ENCODE measurements around the gene COL5A3. TPM values are rescaled to one million over a fixed set of nuclear protein-coding genes. Genes with fewer than 3 reads are reported as not detected.
"Not testable (repeated sequence)": the region's sequence is repeated elsewhere in the genome, so short reads cannot be mapped to it uniquely, and the experiment has no call there.

The COL5A3 gene
- total RNA-seq: 10 to 100 TPM; 16.4 to 23.9 TPM
- long read RNA-seq, partial matches to known transcripts: 0 of 1 reads
- long read RNA-seq, other reads (novel, unspliced or antisense): 1 of 1 reads

DNA sequence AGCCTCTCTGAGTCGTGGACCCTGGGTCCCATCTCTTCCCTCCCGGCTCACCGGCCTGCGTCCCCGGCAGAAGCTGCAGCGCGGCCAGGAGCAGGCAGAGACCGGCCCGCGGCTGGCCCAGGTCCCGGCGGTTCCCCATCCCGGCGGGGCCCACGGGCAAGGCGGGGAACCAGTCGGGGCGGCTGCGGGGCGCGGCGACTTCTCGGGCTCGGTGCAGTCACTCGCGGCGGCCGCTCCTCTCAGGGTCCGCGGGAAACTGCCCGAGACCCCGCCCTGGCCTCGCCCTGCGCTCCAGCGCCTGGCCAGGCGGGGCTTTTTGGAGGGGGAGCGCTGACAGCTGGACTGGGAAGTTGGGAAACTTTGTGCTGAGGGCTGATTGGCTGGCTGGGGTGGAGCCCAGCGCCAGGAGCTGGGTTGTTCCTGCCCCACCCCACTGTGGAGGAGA lies at the start of gene COL5A3:
Gene COL5A3, minus strand, starts transcription at position 258 of the 445 bp plus-strand sequence. Its CDS starts 119 bp downstream, at position 139.
- peak; percentile 77 for DNase-seq
- peak; percentile 67 to 69 for ATAC-seq
- intact Hi-C loops (cut with DNase I): loop anchor here in 1 of 2 donors (5.0 kb wide), 1 partner anchor 73 kb away; the partner anchor contains the start of gene OLFM2

DNA sequence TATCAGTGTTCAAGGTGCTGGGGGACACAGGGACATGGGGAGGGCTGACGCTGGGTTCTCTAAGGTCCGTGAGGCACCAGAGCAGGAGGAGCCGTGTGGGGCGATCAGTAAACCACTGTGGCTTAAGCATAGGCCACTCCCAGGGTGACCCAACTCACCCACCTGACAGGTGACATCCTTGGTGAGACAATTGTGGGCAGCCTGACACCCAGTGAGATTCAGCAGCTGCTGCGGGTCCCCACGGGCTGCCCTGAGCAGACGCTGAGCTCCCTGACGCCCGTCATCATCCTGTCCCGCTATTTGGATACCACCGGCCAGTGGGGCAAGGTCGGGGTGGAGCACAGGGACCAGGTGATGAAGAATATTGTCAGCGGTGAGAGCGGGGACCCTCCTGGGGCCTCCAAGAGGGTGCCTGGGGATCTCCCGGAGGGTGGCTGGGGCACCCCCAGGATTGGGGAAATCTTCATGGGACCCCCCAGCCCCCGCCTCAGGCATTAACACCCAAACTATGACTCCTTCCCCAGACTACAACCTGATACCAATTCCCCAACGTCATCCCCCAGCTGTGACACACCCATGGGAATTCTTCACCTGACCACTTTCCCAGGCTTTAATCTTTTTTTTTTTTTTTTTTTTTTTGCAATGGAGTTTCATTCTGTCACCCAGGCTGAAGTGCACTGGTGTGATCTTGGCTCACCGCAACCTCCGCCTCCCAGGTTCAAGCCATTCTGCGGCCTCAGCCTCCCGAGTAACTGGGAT lies 42.5 kb upstream of the COL5A3 start:
- intact Hi-C loops (cut with DNase I): no loop called here
- ATAC-seq: no peak
- no peak for DNase-seq

DNA sequence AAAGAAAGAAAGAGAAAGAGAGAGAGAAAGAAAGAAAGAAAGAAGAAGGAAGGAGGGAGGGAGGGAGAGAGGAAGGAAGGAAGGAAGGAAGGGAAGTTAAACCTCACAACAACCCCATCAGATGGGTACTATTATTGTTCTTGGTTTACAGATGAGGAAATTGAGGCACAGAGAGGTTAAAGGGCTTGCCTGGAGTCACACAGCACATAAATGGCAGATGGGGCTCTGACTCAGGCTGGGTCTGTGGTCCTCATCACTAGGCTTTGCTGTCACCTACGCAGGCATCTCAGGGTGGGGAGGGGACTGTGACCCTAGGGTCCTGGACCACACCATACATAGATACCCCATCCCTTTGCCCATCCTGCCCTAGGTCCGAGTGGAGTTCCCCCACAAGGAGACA lies 39.3 kb upstream of the COL5A3 start:
- no peak for ATAC-seq
- no peak for DNase-seq
- intact Hi-C loops (cut with DNase I): no loop called here

DNA sequence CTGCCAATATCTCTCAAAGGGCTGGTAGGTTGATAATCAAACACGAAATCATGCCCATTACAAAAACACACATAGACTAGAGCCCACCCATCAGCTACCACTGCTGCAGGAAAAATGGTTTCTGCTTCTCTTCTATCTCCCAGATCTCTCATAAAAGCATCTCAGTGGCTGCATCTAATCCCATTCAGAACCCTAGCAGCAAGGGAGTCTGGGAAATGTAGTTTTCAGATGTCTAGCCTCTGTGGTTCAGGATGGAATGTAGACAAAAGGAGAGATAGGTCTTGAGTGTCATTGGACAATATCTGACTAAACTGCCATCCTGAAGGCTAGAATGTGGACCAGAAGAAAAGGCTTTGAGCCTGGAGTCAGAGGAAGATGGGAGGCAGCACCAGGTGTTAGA lies 35.1 kb upstream of the COL5A3 start:
- DNase-seq: no peak
- intact Hi-C loops (cut with DNase I): no loop called here
- no peak for ATAC-seq

DNA sequence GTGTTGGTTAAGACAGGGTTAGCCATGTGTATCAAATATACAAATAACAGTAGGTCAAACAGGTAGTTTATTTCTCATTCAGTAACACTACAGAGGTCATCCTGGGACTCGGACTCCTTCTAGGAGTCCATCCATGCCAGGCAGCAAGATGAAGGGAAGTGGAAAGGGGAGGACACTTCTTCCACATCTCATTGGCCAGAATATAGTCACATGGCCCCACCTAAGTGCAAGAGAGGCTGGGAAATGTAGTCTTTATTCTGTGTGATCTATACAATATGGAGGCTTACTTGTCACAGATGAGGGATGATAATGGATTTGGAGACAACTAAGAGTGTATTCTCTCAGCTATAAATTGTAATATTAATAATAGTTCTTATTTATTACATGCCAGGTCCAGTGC lies 34.1 kb upstream of the COL5A3 start:
- ATAC-seq (no peak), DNase-seq (no peak)
- intact Hi-C loops (cut with DNase I): no loop called here

DNA sequence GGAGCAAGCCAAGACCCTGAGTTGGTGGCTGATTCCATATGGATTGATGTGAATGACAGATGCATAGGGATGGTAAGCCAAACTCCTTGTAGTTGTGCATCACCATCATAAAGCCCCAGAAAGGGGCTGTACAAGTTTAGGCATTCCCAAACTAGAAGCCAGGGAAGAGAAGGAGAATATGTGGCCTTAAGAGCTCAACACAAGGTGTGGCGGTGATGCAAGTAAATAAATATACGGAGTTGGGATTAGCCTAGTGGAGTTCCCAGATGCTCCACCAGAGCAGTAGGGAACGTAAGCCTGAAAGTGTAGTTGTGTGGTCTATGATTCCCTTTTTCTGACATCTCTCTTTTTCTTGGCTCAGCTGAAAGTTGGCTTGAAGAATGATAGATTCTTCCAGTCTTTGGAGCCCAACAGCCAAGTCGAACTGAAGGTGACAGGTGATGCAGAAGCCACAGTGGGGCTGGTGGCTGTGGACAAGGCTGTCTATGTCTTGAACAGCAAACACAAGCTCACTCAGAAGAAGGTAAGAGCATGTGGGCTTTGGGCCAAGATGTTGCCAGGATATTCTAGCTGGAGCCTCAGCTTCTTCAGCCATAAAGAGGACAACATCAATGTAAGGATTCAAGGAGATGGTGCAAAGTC lies 33.1 kb upstream of the COL5A3 start:
- DNase-seq: no peak
- intact Hi-C loops (cut with DNase I): no loop called here
- no peak for ATAC-seq

DNA sequence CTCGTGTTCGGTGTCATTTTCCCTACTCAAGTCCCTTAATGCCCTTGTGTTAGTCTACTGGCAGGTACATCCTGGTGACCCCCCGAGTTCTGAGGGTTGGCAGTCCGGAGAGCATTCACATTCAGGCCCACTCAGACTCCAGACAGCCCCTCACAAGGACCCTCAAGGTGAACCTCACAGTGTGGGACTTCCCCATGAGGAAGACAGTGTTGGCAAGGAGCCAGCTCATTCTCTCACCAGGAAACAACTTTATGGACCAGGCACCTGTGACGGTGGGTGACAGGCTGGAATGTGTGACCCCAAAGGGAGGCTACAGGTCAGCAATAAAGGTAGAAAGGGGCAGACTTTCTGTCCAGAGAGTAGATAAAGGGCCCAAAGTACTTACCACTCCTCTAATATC lies 27.5 kb upstream of the COL5A3 start:
- intact Hi-C loops (cut with DNase I): no loop called here
- DNase-seq (no peak), ATAC-seq (no peak)

DNA sequence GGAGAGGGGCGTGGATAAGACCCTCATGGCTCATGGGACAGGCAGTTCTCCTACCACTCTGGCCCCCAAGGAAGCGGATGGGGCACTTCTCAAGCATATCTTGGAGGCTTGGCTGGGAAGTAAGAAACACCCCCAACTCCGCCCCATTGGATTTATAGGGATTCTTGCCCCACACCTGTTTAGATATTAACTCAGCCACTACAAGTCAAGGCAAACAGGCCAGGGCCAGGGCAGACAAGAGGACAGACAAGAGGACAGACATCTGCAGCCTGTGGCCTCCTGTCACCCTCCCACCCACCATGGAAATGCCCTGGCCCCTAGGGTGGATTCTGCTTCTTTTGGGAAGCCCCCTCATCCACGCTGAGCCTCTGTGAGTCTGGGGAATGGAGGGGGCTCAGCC lies 27.1 kb upstream of the COL5A3 start:
- intact Hi-C loops (cut with DNase I): no loop called here
- DNase-seq (no peak), ATAC-seq (no peak)

DNA sequence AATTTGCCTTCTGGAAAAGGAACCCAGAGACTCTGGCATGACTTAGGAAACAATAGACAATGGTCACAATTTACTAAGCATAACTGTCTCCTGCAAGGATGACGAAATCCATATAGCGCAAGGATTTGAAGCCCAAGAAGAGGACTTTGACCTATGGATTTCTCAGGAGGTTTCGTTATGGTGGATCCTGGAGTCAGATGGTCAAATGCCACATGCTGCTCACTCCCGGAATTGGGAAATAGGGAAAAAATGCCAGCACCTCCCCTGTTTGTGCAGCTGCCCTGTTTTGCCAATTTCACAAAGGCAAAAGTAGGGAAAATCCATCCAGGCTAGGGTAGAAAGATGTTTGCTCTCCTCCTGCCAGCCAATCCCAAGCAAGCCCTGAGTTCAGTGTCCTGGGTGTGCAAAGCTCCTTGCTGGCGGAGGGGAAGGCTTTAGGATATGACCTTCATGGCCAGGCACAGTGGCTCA lies 26.3 kb upstream of the COL5A3 start:
- intact Hi-C loops (cut with DNase I): no loop called here
- peak in 1 of 2 donors; percentile 38 for ATAC-seq
- DNase-seq: no peak

DNA sequence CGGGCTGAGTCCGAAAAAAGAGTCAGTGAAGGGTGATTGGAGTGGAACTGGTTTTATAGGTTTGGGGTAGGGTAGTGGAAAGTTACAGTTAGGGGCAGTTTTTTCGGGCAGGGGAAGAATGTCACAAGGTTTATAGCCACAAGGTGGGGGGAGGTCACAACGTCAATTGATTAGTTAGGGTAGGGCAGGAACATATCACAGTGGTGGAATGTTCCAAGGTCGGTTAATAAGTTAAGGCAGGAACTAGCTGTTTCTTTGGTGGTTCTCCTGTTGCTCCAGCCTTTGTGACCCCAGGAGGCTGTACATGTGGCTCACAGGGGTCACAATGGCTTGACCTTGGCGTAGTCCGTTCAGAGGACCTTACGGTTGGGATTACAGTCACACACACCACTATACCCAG lies 23.3 kb upstream of the COL5A3 start:
- DNase-seq: no peak
- no peak for ATAC-seq
- intact Hi-C loops (cut with DNase I): no loop called here

DNA sequence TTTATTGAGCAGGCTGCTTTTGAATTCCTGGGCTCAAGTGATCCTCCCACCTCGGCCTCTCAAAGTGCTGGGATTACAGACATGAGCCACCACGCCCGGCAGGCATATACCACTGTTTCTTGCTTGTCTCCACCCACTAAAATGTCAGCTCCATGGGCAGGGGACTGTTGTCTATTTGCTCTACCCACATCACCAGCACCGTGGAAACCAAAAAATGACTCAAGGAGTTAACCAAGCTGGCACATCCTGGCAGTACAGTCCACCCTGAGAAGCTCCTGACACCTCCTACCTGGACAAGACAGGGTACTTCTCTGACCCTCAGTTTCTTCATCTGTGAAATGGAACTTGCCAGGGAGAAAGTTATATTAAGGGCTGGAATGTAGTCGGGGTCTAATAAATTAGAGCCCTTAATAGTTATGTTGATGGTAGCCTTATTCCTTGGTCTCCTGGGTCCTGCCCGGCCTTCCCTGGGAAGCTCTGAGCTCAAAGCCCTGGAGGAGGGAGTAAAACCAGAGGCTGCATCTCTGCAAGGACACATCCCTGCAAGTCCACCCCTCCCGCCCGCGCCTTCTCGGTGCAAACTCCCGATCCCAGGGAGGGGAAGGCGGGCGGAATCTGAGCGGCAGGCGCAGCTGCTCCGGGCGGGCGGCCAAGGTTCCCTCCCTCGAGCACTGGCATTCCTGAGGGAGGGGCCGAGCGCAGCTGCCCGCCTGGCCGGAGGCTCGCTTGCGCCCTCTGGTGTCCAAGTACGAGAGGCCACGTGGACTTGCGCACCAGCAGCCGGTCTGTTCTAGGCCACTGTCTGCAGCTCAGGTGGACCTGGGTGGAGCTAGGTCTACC lies 17.1 kb upstream of the COL5A3 start:
- DNase-seq (peak; percentile 97), ATAC-seq (peak; percentile 99)
- intact Hi-C loops (cut with DNase I): loop anchor here (2.0 to 5.0 kb wide), 2 partner anchors 95 to 97 kb away; no protein-coding TSS in a partner anchor

DNA sequence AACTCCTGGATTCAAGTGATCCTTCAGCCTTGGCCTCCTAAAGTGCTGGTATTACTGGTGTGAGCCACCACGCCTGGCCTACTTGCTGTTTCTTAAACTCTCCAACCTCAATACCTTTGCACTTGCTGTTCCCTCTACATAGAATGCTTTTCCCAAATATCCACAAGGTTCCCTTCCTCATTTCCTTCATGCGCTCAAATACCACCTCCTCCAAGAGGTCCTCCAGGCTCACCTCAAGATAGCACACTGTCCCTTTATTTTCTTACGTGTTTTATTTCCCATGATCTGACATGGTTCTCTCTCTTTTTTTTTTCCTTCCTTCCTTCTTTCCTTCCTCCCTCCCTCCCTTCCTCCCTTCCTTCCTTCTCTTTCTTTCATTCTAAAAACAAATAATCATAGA lies 16.4 kb upstream of the COL5A3 start:
- intact Hi-C loops (cut with DNase I): loop anchor here (2.0 to 5.0 kb wide), 2 partner anchors 94 to 96 kb away; no protein-coding TSS in a partner anchor
- DNase-seq (no peak), ATAC-seq (no peak)

DNA sequence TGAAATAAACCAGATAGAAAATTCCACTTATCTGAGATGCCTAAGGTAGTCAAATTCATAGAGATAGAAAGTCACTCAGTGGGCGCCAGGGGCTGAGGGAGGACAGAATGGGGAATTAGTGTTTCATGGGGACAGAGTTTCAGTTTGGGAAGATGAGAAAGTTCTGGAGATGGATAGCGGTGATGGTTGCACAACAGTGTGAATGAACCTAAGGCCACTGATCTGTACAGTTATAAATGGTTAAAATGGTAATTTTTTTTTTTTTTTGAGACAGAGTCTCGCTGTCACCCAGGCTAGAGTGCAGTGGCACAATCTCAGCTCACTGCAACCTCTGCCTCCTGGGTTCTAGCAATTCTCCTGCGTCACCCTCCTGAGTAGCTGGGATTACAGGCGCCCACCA lies 12.8 kb upstream of the COL5A3 start:
- intact Hi-C loops (cut with DNase I); DNase-seq; ATAC-seq: not testable (repeated sequence)

DNA sequence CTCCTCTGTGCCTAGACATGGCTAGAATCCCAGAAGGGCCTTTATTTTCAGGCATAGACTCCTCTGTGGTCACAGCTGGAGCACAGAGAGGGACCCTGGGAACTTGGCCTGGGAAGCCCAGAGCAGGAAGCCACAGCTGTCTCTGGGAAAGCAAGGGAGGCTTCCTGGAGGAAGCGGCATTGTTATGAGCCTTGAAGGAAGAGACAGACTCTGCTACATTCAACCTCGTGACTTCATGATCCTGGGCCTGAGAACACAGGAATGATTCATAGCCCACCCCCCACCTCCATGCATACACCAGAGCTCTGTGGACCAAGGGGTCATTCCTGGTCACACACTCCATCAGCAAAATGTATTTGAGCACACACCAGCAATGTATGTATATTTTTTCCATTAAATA lies 11.6 kb upstream of the COL5A3 start:
- no peak for ATAC-seq

DNA sequence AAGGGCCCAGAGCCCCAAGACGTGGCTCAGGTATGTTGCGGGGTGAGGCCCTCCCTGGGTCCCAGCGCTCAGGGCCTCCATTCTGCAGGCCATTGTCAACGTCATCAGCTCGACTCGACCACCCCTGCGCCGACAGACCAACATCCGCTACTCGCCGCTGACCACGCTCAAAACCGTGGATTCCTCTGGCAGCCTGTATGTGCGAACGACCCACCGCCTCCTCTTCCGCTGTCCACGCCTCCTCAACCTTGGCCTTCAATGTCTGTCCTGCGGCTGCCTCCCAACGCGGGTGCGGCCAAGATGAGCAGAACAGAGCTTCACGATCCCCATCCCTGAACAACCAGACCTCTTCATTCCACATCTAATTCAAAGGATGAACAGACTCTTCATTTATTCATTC lies 11.1 kb upstream of the COL5A3 start:
- ATAC-seq (no peak), DNase-seq (no peak)
- intact Hi-C loops (cut with DNase I): no loop called here

More for the DNA sequence above, 11.6 kb upstream of the COL5A3 start:
- no peak for DNase-seq
- intact Hi-C loops (cut with DNase I): no loop called here

DNA sequence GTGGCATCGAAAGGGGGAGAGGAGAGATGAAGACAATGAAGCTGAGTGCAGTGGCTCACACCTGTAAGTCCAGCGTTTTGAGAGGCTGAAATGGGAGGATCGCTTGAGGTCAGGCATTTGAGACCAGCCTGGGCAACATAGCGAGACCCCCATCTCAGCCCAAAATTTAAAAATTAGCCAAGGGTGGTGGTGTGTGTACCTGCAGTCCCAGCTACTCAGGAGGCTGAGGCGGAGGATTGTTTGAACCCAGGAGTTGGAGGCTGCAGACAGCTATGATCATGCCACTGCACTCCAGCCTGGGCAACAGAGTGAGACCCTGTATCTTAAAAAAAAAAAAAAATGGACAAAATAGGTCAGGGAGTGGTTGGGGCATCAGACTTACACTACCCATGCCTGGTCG lies 10.5 kb upstream of the COL5A3 start:
- intact Hi-C loops (cut with DNase I): no loop called here
- ATAC-seq (no peak), DNase-seq (no peak)

DNA sequence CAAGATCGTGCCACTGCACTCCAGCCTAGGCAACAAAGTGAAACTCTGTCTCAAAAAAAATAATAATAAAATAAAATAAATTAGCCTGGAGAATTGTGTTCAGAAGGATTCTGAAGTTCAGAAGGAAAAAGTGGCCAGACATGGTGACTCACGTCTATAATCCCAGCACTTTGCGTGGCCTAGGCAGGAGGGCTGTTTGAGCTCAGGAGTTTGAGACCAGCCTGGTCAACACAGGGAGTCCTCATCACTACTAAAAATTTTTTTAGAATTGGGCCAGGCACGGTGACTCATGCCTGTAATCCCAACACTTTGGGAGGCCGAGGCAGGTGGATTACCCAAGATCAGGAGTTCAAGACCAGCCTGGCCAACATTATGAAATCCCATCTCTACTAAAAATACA lies 8.9 kb upstream of the COL5A3 start:
- no peak for ATAC-seq
- intact Hi-C loops (cut with DNase I): no loop called here
- DNase-seq: no peak

DNA sequence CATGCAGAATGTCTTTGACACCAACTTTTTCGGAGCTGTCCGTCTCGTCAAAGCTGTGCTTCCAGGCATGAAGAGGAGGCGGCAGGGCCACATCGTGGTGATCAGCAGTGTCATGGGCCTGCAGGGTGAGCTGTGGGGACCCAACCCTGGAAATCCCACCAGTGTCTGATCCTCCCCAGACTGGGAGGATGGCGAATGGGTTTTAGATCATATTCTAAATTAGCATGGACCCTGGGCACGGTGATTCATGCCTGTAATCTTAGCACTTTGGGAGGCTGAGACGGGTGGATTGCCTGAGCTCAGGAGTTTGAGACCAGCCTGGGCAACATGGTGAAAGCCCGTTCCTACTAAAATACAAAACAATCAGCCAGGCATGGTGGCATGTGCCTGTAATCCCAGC lies 8.5 kb upstream of the COL5A3 start:
- DNase-seq (no peak), ATAC-seq (no peak)
- intact Hi-C loops (cut with DNase I): no loop called here

DNA sequence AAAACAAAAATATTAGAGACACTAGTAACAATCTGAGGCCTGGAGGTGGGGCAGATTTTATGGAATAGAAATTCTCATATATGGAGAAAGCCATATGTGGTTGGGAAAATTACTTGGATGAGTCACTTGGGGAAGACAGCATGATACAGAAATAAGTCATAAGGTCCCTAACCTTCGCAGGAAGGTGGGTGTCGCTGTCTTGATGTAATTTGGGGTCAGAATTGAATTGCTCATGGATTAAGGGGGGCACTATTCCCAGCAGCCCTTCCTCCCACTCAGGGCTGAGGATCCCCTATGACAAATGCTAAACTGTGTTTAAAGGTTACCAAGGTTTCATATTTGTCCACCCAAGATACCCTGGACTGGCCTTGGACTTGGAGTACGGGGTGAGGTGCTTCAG lies 8.0 kb upstream of the COL5A3 start:
- no peak for DNase-seq
- intact Hi-C loops (cut with DNase I): no loop called here
- no peak for ATAC-seq

Data from left cardiac atrium (tissue), 4 donors.